GM12873 (cell line): ENCODE data around the gene PHLPP1.

Experiments used
- TF ChIP-seq, protein P1 (sequence below): IDR thresholded peaks from 2 replicates; pipeline ENCODE4 v1.5.1; 2012; ENCODE audit warnings: low read depth, mild to moderate bottlenecking, moderate library complexity, low read length, control low read depth; ENCODE audit not compliant: insufficient read depth; ENCODE audit errors: missing control alignments

PHLPP1 gene

DNA sequence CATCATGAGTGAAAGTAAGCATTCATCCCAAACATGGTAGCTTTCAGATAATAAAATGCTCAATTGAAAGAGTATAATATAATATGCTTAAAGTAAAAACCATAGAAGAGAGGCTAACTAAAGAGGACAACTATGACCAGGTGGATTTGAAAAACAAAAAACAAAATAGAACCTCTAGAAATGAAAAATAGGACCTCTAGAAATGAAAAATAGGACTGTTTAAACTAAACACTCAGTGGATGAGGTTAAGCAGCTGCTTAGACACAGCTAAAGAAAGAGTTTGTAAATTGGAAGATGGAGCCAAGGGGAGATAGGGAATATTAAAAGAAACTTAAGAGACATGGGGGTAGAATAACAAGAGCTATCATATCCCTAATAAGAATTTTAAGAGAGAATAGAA lies 302.6 kb downstream of the PHLPP1 start:
- TF ChIP-seq, protein P1, sequence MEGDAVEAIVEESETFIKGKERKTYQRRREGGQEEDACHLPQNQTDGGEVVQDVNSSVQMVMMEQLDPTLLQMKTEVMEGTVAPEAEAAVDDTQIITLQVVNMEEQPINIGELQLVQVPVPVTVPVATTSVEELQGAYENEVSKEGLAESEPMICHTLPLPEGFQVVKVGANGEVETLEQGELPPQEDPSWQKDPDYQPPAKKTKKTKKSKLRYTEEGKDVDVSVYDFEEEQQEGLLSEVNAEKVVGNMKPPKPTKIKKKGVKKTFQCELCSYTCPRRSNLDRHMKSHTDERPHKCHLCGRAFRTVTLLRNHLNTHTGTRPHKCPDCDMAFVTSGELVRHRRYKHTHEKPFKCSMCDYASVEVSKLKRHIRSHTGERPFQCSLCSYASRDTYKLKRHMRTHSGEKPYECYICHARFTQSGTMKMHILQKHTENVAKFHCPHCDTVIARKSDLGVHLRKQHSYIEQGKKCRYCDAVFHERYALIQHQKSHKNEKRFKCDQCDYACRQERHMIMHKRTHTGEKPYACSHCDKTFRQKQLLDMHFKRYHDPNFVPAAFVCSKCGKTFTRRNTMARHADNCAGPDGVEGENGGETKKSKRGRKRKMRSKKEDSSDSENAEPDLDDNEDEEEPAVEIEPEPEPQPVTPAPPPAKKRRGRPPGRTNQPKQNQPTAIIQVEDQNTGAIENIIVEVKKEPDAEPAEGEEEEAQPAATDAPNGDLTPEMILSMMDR, result no peak

DNA sequence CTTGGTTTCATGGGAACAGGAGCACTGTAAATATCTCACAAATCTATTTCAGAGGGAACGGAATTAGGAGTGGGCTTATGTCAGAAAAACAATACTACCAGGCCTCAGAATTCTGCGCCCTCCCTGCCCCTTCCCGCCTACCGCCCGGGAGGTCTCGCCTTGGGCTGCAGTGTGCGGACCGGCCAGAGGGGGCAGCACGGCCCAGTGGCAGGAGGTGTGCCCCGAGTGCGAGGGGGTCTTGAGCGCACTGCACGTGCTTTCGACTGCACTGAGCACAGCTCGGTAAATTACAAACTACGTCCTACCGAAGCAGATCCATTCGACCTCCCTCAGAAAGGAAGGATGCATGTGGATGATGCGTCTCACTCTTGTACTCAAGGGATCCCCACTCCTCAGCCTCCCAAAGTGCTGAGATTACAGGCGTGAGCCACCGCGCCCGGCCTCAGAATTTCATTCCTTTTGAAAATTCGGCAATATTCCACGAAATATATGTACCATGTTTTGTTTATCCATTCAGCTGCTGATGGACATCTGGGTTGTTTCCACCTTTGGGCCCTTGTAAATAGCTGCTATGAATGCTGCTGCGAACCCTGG lies 307.2 kb downstream of the PHLPP1 start:
- TF ChIP-seq, protein P1, result peak; percentile 65

DNA sequence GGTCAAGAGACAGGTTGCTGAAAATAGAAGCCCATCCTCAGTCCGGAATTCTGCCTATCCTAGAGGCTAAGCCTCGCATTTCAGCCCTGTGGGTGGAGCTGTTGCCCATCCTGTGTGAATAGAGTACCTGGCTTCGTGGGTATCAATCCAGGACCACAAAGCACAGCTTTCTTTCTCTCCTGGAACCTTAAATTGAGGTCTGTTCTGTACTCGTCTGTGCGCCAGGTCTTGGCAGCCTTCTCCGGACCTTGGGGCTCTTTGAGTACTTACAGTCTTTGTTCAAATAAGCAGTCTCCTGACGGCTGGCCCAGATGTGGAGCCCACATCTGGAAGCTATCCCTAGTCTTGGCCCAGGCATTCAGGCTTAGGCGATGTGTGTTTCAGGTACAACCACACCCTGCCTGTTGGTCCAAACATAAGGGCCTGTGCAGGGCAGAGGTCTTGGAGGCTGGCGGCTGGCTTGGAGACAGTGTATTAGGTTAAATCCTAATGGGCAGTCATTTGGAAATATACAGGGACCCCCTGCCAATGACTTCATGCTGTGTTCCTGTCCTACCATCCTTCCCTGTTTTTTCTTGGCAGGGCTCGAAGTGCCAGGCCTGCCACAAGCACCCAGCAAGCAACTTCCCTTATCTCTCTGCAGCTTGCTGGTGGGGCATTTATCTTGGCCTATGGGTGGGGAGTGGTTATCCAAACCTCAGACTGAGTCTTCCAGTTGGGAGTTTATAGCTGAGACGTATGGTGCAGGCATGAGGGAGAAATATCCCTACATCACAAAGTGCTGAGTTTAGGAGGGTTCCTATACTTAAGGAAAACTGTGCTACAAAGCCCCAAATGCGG lies 310.1 kb downstream of the PHLPP1 start:
- TF ChIP-seq, protein P1, result peak; percentile 42

DNA sequence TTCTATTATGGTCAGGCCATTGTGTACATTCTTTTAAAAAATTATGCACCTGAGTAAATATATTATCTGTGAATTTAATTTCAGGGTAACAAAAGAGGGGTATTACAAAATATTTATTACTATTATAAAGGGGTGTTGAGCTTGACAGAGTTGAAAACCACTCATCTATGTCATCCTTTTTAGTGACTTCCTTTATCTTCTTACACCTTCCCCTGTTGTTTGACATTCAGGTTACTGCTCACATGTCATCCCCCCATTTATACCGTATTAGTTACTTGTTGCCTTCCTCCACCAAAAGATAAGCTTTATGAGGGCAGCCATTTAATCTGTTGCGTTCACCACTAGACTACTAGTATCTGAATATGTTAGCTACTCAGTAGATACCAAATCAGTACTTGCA lies 313.0 kb downstream of the PHLPP1 start:
- TF ChIP-seq, protein P1, result no peak
